MG63 (cell line): ENCODE data around the gene TSPAN18. TPM values are rescaled to one million over a fixed set of nuclear protein-coding genes. Genes with fewer than 3 reads are reported as not detected.

Experiments used
- DNase-seq: peaks from one replicate; pipeline ENCODE4 v3.0.0-alpha.2; 2020
- H3K27me3 ChIP-seq: fragments of 250-450 bp; sonication (Bioruptor Pico); 2 replicates; pipeline ENCODE4 v1.5.1; 2020; ENCODE audit warnings: mild to moderate bottlenecking, moderate library complexity
- H3K36me3 ChIP-seq: fragments of 250-450 bp; sonication (Bioruptor Pico); 2 replicates; pipeline ENCODE4 v1.5.1; 2020; ENCODE audit warnings: mild to moderate bottlenecking, moderate library complexity
- H3K4me3 ChIP-seq: fragments of 250-450 bp; sonication (Bioruptor Pico); 2 replicates; pipeline ENCODE4 v1.5.1; 2020; ENCODE audit warnings: mild to moderate bottlenecking, moderate library complexity
- H3K9me3 ChIP-seq: fragments of 250-450 bp; sonication (Bioruptor Pico); 2 replicates; pipeline ENCODE4 v1.5.1; 2020; ENCODE audit warnings: mild to moderate bottlenecking, moderate library complexity
- total RNA-seq: library from RNA; depleted of rRNA; stranded (reverse); fragments of >200 nt; shearing (Covaris generic); gene quantifications from 2 replicates; pipeline ENCODE4 v1.2.3, GENCODE V29; 2014; ENCODE audit warnings: low replicate concordance

The TSPAN18 gene
- total RNA-seq, 1 experiment from 2014 or later = 0.95 TPM

DNA sequence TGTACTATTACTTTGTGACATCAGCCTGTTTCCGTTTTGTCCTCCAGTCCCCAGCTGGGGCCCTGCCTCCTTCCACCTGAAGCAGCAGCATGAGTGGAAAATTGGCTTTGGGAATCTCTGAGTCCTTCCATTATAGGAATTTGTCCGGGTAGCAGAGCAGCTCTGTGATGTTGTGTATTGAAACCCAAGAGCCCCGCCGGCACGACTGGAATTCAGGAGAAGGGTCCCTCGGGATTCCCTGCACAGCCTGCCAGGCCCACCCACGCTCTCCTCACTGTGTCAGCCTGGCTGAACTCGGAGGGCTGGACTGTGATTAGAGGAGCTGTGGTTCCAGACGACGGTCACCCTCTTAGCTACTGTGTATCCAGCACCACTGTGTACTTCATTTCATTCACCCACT, 18.8 kb upstream of the TSPAN18 start:
- no peak for DNase-seq
- no peaks in the 10 kb centered on the region for H3K27me3 ChIP-seq
- H3K36me3 ChIP-seq = no peaks in the 10 kb centered on the region
- H3K4me3 ChIP-seq = no peak overlapping the region
- peaks cover 5% of the 10 kb centered on the region for H3K9me3 ChIP-seq

DNA sequence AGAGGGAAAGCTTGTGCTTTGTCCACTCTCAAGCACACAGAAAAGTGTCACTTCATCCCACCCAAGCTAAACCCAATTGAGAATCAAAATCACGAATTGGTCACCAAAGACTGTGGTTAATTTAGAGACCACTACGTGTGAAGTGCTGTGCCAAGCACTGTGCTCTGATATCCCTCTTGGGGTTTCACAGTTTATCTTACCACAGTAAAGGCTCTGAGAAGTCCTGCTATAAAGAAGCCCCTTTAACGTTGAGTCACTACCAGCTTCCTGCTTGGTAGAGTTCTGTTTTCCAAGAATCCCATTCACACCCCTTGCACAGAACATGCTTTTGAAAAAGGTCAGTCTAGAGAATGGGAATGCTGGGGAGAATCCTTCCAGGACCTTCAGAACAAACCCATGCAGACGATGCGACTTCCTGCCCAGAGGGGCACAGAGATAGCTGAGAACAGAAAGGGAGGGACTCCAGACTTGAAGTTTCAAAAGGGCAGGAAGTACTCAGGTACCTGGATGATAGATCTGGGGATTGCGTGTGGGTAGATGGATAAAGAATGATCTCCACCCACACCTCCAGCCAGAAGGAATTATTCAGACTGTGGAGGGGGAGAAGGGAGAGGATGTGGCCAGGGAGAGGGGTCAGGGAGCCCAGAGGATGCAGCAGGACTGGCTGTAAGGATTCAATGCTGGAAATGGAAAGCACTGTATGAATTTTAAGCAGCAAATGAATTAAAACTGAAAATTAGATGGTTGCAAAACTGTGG, 18.1 kb upstream of the TSPAN18 start:
- Histone ChIP-seq H3K27me3 (no peaks in the 10 kb centered on the region), H3K9me3 (no peaks in the 10 kb centered on the region; the same call in 1 of the 2 replicates), H3K4me3 (no peak overlapping the region), H3K36me3 (no peaks in the 10 kb centered on the region)
- no peak for DNase-seq

DNA sequence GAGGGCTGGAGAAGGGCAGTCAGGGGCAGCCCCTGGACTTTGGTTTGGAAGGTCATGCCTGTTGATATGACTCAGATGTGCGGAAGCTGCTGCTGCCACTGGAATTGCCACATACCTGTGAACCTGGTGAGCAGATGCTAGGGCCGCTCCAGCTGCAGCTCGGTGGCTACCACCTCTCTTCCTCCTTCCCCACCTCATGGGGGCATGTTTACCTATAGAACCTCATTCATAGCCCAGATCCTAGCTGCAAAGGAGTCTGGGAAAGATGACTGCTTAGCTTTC, 17.5 kb upstream of the TSPAN18 start:
- Histone ChIP-seq H3K9me3 (no peaks in the 10 kb centered on the region), H3K27me3 (no peaks in the 10 kb centered on the region), H3K36me3 (no peaks in the 10 kb centered on the region), H3K4me3 (no peak overlapping the region)
- no peak for DNase-seq

DNA sequence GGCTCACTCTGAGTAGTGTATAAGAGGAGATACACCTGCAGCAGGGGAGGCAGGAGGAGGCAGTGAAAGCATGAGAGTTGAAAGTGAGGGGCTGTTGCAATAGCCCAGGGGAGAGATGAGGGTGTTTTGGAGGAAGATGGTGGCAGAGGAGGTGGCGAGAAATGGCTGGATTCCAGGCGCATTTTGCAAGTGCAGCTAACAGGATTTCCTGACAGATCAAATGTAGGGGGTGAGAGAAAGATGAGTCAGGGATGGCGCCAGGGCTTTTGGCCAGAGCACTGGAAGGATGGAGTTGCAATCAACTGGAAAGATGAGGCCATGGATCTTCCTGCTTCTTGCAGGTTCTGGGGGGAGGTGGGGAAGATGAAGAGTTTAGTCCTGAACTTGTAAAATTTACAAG, 16.8 kb upstream of the TSPAN18 start:
- Histone ChIP-seq H3K36me3 (no peaks in the 10 kb centered on the region), H3K27me3 (no peaks in the 10 kb centered on the region), H3K9me3 (no peaks in the 10 kb centered on the region), H3K4me3 (no peak overlapping the region)
- DNase-seq = peak; percentile 82

DNA sequence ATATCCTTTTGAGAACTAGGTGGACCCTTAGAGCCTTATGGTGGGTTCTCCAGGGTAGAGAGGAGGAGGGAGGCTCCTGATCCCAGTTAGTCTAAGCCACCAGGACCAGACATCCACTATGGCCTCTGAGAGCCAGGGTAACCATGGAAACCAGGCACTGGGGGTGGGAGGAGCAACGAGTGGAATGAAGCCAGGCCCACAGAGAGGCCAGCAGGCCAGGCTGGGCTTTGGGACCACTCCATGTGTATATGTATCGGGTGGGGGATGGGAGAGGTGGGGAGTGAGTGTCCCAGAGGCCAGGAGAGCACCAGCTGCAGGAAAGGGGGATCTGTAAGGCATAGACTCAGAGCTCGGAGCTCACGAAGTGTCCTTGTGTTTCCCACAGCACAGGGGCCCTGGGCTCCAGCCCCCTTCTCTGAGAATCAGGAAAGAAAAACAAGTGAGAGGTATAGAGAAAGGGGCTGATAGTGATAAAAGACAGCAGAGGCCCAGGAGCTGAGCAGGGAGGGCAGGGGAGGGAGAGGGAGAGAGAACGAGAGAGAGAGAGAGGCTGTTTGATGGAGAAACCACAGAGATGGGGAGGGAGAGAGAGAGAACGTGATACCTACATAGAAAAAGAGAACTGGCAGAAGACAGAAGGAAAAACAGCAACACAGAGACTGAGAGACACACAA, 15.5 kb upstream of the TSPAN18 start:
- H3K36me3 ChIP-seq = no peaks in the 10 kb centered on the region
- DNase-seq = no peak
- H3K9me3 ChIP-seq = no peaks in the 10 kb centered on the region
- no peaks in the 10 kb centered on the region for H3K27me3 ChIP-seq
- no peak overlapping the region for H3K4me3 ChIP-seq

DNA sequence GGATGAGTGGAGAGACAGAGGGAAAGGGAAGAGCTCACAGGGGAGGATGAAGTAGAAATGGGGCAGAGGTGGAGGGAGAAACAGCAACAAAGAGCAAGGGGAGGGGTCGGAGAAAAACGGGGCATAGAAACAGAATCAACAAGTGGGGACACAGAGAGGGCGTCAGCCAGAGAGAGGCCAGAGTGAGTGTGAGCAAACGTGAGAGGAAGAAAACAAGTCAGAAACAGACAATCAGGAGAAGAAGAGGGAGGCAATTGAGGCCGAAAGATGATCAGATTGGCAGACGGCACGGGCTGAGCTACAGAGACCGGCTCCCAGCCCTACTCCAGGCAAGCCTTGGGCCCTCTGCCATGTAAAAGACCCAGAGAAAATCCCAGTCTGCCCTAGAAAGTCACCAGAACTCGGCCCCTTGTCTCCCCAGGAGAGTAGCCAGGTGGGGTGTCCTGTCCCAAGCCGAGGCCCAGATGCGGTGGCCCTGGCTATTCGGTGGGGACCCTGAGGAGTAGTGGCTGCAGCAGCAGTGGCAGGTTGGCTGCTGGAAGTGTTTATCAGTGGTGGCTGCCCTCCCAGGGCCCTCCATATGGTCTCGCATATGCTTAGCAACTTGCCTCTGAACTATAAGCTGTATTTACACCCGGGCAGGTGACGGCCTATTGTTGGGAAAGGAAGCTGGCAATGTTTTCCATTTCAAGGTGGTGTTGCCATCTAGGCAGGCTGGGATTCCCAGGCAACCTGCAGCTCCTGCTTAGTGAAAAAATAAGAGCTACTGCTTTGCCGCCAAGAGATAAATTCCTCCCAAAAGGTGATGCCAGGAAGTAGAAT, 14.8 kb upstream of the TSPAN18 start:
- DNase-seq = no peak
- no peaks in the 10 kb centered on the region for H3K9me3 ChIP-seq
- no peaks in the 10 kb centered on the region for H3K36me3 ChIP-seq
- no peak overlapping the region for H3K4me3 ChIP-seq
- H3K27me3 ChIP-seq = peaks cover 1% of the 10 kb centered on the region; the same call in 1 of the 2 replicates

DNA sequence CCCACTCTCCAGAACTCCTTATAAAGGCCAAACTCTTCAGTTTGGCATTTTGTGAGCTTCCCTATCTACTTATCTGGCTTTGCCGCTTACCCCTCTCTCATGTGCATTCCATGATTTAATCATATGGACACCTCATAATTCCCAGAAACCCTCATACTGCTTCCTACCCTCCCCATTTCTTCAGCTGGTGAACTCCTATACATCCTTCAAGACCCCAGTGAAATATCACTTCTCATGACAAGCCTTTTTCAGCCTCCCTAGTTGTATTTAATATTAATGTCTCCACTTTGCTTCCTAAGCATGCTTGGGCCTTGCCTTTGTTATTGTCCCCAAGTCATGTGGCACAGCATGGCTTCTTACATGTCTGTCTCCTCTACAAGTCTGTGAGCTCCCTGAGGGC, 13.7 kb upstream of the TSPAN18 start:
- peaks cover 2% of the 10 kb centered on the region; the same call in 1 of the 2 replicates for H3K27me3 ChIP-seq
- no peaks in the 10 kb centered on the region for H3K36me3 ChIP-seq
- H3K9me3 ChIP-seq = no peaks in the 10 kb centered on the region
- no peak overlapping the region for H3K4me3 ChIP-seq
- DNase-seq = no peak

DNA sequence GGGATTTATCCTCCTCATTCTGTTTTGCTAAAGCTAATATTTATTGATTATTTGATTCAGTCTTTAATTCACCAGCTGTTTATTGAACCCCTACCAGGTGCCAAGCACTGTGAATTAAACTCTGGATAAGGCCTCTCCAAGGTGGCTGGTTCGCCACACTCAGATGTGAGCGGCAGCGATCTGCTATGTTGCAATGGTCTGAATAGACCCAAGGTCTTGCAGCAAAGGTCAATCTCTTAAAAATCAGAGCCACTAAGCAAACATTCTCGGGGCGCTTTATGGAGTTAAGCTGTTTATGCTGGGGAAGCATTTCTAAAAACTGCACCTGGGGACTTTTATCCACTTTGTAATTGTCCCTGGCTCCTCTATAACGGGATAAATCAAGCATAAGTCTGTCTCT, 10.5 kb upstream of the TSPAN18 start:
- no peaks in the 10 kb centered on the region for H3K9me3 ChIP-seq
- no peaks in the 10 kb centered on the region for H3K36me3 ChIP-seq
- peaks cover 2% of the 10 kb centered on the region; the same call in 1 of the 2 replicates for H3K27me3 ChIP-seq
- DNase-seq = no peak
- no peak overlapping the region for H3K4me3 ChIP-seq

DNA sequence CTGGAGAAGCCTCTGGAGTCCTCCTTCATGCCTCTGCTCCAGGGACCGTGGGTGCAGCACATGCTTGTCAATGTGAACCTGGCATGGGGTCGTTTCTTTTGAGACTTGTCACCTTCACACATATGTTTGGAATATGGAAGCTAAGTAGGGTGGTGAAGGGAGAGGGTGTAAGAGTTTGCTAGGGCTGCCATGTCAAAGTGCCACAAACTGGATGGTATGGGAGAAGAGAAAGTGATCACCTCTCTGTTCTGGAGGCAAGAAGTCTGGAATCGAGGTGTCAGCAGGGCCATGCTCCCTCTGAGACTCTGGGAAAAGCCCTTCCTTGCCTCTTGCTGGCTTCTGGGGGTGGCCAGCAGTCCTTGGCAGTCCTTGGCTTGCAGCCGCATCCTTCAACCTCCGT, 8.7 kb upstream of the TSPAN18 start:
- peaks cover 2% of the 10 kb centered on the region; the same call in 1 of the 2 replicates for H3K27me3 ChIP-seq
- no peaks in the 10 kb centered on the region for H3K9me3 ChIP-seq
- H3K4me3 ChIP-seq = no peak overlapping the region
- H3K36me3 ChIP-seq = no peaks in the 10 kb centered on the region
- no peak for DNase-seq

DNA sequence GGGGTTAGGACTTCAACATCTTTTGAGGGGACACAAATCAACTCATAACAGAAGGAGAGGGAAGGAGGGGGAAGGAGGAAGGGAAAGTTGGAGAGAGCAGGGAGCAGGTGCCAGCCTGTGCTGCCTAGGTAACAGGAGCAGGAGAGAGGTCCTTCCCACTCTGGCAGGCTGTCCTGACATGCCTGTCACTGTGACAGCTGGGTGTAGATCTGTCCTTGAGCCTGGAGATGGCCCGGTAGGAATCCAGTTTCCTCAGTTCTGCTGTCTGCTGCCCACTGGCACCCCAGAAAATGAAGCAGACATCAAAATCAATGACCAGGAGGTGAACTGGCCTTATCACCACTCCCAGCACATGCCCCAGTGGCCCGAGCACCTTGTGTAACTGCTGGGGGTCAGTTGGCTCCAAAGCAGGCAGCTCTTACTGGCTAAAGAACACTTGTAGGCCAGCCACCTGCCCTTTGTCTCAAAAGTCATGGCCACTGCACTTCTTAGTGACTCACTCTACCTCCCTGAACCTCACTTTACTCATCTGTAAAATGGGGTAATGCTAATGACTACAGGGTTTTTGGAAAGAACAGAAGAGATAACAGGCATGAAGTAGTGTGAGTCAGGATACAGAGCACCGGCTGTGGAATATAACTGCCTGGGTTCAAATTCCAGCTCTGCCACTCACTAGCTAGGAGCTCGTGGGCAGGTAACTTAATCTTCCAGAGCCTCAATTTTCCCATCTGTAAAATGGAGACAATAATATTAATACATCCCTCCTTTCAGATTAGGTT, 8.0 kb upstream of the TSPAN18 start:
- Histone ChIP-seq H3K4me3 (no peak overlapping the region), H3K27me3 (peaks cover 2% of the 10 kb centered on the region; the same call in 1 of the 2 replicates), H3K9me3 (no peaks in the 10 kb centered on the region), H3K36me3 (no peaks in the 10 kb centered on the region)
- DNase-seq = no peak

DNA sequence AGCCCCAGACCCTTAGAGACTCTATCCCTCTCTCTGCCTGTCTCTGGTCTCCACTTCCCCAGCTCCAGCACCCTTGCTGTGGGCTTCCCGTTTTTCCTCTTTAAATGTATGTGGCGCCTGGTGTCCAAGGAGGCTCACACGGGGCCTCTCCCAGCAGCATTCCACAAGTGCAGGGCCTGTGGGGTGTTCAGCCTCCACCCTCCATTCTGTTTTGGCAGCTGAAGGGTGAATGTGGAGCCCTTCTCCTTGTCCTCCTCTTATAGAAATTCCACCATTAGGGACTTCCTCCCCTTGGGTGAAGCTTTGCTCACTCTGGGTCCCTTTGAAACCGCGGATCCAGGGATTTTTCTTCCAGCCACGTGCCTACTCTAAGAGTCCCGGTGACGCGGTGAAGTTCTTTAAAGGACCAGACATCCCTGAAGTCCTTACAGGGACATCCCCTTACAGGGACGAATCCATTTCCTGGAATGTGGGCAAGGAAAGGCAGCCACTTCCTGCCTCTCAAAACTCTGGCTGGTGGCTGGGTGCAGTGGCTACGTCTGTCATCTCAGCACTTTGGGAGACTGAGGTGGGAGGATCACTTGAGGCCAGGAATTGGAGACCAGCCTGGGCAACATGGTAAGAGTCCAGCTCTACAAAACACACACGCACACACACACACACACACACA, 1.6 kb upstream of the TSPAN18 start:
- no peaks in the 10 kb centered on the region for H3K9me3 ChIP-seq
- H3K27me3 ChIP-seq = no peaks in the 10 kb centered on the region
- no peak for DNase-seq
- no peak overlapping the region for H3K4me3 ChIP-seq
- no peaks in the 10 kb centered on the region for H3K36me3 ChIP-seq

DNA sequence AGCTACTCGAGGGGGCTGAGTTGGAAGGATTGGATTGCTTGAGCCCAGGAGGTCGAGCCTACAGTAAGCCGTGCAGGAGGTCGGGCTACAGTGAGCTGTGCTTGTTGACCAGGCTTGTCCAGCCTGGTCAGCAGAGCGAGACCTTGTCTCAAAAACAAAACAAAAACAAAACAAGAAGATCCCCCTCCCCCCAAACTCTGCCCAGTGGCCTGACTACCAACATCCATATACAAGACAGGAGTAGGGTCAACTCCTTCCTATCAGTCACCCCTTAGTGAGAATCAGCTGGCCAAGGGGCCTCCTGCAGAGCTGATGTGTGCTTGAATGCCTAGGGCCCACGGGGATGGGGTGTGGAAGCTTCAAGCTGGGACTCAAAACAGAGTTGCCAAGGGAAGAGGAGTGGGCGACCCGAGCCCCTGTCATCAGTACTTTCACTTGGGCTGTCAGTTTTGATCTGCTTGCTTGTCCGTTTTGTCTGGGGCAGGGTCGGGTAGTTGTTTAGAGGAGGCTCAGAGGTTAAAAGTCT, 942 bp upstream of the TSPAN18 start:
- Histone ChIP-seq H3K4me3 (no peak overlapping the region), H3K36me3 (no peaks in the 10 kb centered on the region), H3K27me3 (no peaks in the 10 kb centered on the region), H3K9me3 (no peaks in the 10 kb centered on the region)
- DNase-seq = no peak

DNA sequence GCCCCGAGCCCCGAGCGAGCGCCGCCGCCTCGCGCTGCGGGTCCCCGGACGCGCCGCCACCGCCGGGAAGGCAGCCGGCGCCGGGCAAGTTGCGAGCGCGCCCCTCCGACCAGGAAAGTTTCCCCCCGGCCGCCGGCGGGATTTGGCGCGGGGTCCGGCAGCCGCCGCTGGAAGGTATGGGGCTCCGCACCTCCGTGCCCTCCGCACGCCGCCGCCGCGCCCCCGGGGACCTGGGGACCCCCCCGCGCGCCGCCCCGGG, 281 bp downstream of the TSPAN18 start:
- Histone ChIP-seq H3K27me3 (no peaks in the 10 kb centered on the region), H3K4me3 (peak overlapping the region; percentile 57), H3K9me3 (no peaks in the 10 kb centered on the region), H3K36me3 (no peaks in the 10 kb centered on the region)
- no peak for DNase-seq

DNA sequence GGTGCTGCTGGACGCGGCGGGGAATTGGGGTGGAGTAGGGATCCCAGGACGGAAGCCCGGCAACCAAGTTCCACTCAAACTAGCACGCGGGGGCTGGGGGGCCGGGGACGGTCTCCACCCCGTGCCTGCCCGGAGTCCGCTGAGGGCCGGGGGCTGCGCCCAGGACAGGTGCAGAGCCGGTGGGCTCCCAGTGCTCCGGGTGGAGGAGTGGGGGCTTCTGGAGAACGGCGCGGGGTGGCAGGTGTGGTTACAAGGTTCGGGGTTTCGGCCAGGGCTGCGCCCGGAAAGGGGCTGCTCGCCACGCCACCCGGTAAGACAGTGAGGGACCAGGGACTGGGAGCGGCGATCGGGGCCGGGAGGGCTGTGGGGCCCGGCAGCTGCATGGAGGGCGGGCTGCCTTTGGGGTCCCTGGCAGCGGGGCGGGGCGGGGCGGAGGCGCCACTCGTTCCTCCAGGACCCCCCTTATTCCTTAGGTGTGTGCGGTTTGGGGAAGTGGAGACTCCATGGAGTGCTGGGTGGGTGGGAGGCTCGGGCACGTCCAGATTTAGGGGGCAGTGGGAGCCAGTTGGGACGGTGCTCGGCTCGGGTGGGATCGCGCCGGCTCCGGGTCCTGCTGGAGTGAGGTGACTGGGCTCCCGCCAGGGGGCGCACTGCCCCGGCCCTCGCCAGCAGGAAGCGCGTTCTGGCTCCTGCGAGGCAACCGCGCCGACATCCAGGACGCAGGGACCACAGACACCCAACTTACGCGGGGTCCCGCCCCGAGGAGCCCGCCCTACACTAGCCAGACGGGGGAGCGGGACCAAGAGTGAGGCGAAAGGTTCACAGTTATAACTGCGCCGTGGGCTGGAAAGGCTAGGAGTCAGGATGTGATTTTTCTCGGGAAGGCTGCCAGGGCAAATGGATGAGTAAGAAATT, 868 bp downstream of the TSPAN18 start:
- Histone ChIP-seq H3K36me3 (no peaks in the 10 kb centered on the region), H3K27me3 (no peaks in the 10 kb centered on the region), H3K9me3 (no peaks in the 10 kb centered on the region), H3K4me3 (peak overlapping the region; percentile 57)
- peak; percentile 84 for DNase-seq

DNA sequence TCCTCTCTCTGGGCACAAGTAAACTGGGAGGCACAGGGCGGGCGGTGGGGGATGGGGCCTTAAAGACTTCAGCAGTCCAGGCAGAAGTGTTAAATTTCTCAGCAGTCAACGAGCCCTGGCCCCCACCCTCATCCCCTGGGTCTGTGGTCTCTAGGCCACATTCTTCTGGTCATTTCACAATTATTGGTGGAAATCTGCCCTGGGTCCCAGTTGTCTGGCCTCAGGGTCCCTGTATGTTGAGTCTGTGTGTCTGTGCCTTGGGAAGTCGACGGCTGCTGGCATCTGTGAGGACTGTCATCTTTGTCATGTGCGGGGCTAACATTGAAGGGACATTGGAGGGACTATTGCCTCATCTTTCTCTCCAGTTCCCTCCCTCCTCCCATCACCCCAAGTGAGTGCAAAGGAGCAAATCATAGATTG, 1.7 kb downstream of the TSPAN18 start:
- H3K9me3 ChIP-seq = no peaks in the 10 kb centered on the region
- no peaks in the 10 kb centered on the region for H3K27me3 ChIP-seq
- H3K36me3 ChIP-seq = no peaks in the 10 kb centered on the region
- no peak for DNase-seq
- H3K4me3 ChIP-seq = no peak overlapping the region
